Measurements from ENCODE around the gene CHSY1. TPM values are rescaled to one million over a fixed set of nuclear protein-coding genes. Genes with fewer than 3 reads are reported as not detected.

CHSY1 gene
- total RNA-seq, 1 experiment from 2014 or later = 59.1 TPM

- Mint-ChIP-seq H3K4me3 (peak overlapping the region; percentile 91), H3K27me3 (ENCODE audit: low read depth) (no peaks in the 10 kb centered on the region), H3K36me3 (peaks cover 14% of the 10 kb centered on the region; the same call in 1 of the 2 replicates), H3K27ac (no peak overlapping the region), H3K9me3 (no peaks in the 10 kb centered on the region), H3K4me1 (peaks cover 70% of the 10 kb centered on the region)
- ChIA-PET CTCF (interaction anchor here (0.6 to 8.1 kb wide), 8 partner anchors 16 to 240 kb away, joined by 3 to 128 read pairs (median 3); partner anchors contain the start of gene SNRPA1), POLR2A (interaction anchor here (1.0 kb wide), 1 partner anchor 181 kb away, joined by 4 read pairs; no protein-coding TSS in a partner anchor)
- TF ChIP-seq, protein P1, sequence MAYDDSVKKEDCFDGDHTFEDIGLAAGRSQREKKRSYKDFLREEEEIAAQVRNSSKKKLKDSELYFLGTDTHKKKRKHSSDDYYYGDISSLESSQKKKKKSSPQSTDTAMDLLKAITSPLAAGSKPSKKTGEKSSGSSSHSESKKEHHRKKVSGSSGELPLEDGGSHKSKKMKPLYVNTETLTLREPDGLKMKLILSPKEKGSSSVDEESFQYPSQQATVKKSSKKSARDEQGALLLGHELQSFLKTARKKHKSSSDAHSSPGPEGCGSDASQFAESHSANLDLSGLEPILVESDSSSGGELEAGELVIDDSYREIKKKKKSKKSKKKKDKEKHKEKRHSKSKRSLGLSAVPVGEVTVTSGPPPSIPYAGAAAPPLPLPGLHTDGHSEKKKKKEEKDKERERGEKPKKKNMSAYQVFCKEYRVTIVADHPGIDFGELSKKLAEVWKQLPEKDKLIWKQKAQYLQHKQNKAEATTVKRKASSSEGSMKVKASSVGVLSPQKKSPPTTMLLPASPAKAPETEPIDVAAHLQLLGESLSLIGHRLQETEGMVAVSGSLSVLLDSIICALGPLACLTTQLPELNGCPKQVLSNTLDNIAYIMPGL (CRISPR knock-in tag; IDR thresholded peaks at IDR 0.05) = peak; percentile 80; the same call in 1 of the 2 replicates
- TF ChIP-seq ZNF512 (CRISPR knock-in tag; IDR thresholded peaks at IDR 0.05; ENCODE audit: borderline replicate concordance) (no peak), MYBL2 (CRISPR knock-in tag; IDR thresholded peaks at IDR 0.05) (0 out of 2 replicates have a peak, but pooled peaks have one; percentile 26)
- TF ChIP-seq, protein P2, sequence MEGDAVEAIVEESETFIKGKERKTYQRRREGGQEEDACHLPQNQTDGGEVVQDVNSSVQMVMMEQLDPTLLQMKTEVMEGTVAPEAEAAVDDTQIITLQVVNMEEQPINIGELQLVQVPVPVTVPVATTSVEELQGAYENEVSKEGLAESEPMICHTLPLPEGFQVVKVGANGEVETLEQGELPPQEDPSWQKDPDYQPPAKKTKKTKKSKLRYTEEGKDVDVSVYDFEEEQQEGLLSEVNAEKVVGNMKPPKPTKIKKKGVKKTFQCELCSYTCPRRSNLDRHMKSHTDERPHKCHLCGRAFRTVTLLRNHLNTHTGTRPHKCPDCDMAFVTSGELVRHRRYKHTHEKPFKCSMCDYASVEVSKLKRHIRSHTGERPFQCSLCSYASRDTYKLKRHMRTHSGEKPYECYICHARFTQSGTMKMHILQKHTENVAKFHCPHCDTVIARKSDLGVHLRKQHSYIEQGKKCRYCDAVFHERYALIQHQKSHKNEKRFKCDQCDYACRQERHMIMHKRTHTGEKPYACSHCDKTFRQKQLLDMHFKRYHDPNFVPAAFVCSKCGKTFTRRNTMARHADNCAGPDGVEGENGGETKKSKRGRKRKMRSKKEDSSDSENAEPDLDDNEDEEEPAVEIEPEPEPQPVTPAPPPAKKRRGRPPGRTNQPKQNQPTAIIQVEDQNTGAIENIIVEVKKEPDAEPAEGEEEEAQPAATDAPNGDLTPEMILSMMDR (IDR thresholded peaks at IDR 0.05) = no peak
- ATAC-seq (peak; percentile 32), DNase-seq (ENCODE audit: low spot score) (peak; percentile 61)
These were observed 697 bp downstream of the CHSY1 start for GRCh38 chr15:101250873-101251829.

DNA sequence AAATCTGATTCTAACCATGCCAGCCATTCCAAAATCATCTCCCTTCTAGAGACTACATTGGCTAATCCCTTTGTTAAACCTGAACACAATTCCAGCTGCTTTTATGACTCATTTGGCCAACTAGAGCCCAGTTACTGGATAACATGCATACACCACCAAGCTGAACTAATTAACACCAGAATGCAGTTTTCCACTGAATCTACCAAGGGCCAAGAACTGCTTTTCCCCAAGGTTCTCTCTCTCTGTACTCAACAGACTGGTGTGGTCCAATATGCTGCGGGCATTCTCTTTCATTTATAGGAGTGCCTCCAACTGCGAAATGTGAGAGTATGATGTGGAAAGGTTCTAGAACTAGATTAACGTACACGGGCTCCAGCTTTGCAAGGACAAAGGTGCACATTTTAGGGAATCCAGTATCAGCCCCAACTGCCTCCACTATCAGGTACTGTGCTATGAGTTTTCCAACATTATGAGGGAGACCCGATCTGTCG is 1.5 kb downstream of the CHSY1 start:
- CTCF ChIA-PET = interaction anchor here (1.0 to 1.1 kb wide), 2 partner anchors 231 to 242 kb away, joined by 3 read pairs; no protein-coding TSS in a partner anchor

More for the DNA sequence above, 1.5 kb downstream of the CHSY1 start:
- H3K4me3 Mint-ChIP-seq = peak overlapping the region; percentile 91
- H3K9me3 Mint-ChIP-seq = no peaks in the 10 kb centered on the region
- no peak overlapping the region for H3K27ac Mint-ChIP-seq
- peaks cover 70% of the 10 kb centered on the region for H3K4me1 Mint-ChIP-seq
- no peak for DNase-seq (ENCODE audit: low spot score)
- no peaks in the 10 kb centered on the region for H3K27me3 Mint-ChIP-seq (ENCODE audit: low read depth)
- POLR2A ChIA-PET = no interaction called here
- TF ChIP-seq STAT6 (CRISPR knock-in tag; conservative IDR thresholded peaks at IDR 0.05; ENCODE audit: low read depth) (no peak), NFATC4 (CRISPR knock-in tag; IDR thresholded peaks at IDR 0.05) (no peak), SMAD4 (CRISPR knock-in tag; IDR thresholded peaks at IDR 0.05) (no peak), NR3C1 (CRISPR knock-in tag; conservative IDR thresholded peaks at IDR 0.05; ENCODE audit: low read depth) (no peak), ERG (CRISPR knock-in tag; IDR thresholded peaks at IDR 0.05) (no peak), NR1H2 (CRISPR knock-in tag; IDR thresholded peaks at IDR 0.05) (no peak), MXD4 (CRISPR knock-in tag; IDR thresholded peaks at IDR 0.05; ENCODE audit: borderline replicate concordance) (no peak), TEAD4 (CRISPR knock-in tag; IDR thresholded peaks at IDR 0.05) (no peak), TCF7 (CRISPR knock-in tag; IDR thresholded peaks at IDR 0.05; ENCODE audit: low read depth) (no peak)
- peaks cover 14% of the 10 kb centered on the region; the same call in 1 of the 2 replicates for H3K36me3 Mint-ChIP-seq
- ATAC-seq = no peak

Data from WTC11 (cell line).